K562 (cell line): ENCODE results near the gene BMP8B. TPM values are rescaled to one million over a fixed set of nuclear protein-coding genes. Genes with fewer than 3 reads are reported as not detected.
"Not testable (repeated sequence)": the region's sequence is repeated elsewhere in the genome, so short reads cannot be mapped to it uniquely, and the experiment has no call there.

Experiments used
- ATAC-seq: fragments of 200-7000 bp; cut with Tn5 transposase; 3 replicates; pipeline ENCODE4 v1.9.1; 2020; ENCODE audit warnings: moderate library complexity
- BruUV-seq: library from RNA; stranded (reverse); fragments of 400-500 nt; replicated peaks from 2 replicates; lab custom pipeline; 2021; lab: Mats Ljungman, UMichigan
- CTCF ChIA-PET: fragments of 300-600 bp; formaldehyde crosslinking; extraction: SDS; loops from one replicate; lab custom pipeline; 2021; ENCODE audit warnings: low intra/inter-chr PET ratio; lab: Yijun Ruan, JAX
- POLR2A ChIA-PET: fragments of 300-600, 350-650 bp; sonication (Branson Sonifier 250); formaldehyde crosslinking; extraction: SDS; loops from one replicate; lab custom pipeline; 2021; ENCODE audit warnings: antibody characterized with exemption, inconsistent platforms; lab: Yijun Ruan, JAX
- DNase-seq, 4 experiments: peaks; one replicate each; pipeline versions ENCODE4 v3.0.0 to v3.0.0-alpha.2; 2011 to 2018; ENCODE audit warnings: low spot score in 3 of 4, mixed read lengths in 3 of 4; ENCODE audit errors: extremely low read depth in 1 of 4
- FAIRE-seq: peaks from 2 replicates; lab custom pipeline; 2011; peaks lifted over from hg19 to GRCh38; lab: Jason Lieb, UNC
- H2AFZ ChIP-seq: 2 replicates; pipeline ENCODE4 v1.6.0; 2011; ENCODE audit warnings: low read depth, low read length, control low read depth, inconsistent platforms
- H3K27ac ChIP-seq: fragments of 200-600 bp; 3 replicates; pipeline ENCODE4 v1.8.0; 2011; ENCODE audit warnings: low read depth, mild to moderate bottlenecking, control low read depth, inconsistent platforms, low read length, moderate library complexity, mixed read lengths; ENCODE audit errors: extremely low read depth
- H3K27me3 ChIP-seq, 2 experiments: fragments of 300-600 bp in 1 of 2; 2 replicates in 1 of 2; 3 replicates in 1 of 2; pipeline versions ENCODE4 v1.6.0 to v1.8.0; 2011; ENCODE audit warnings: inconsistent platforms in 2 of 2, low read length in 2 of 2, mild to moderate bottlenecking in 1 of 2, mixed read lengths in 1 of 2, moderate library complexity in 1 of 2; ENCODE audit not compliant: control insufficient read depth in 2 of 2, insufficient read depth in 2 of 2
- H3K36me3 ChIP-seq: fragments of 300-600 bp; 3 replicates; pipeline ENCODE4 v1.8.0; 2011; ENCODE audit warnings: mild to moderate bottlenecking, low read length, inconsistent platforms; ENCODE audit not compliant: control insufficient read depth, insufficient read depth
- H3K4me1 ChIP-seq, 2 experiments: fragments of 200-600 bp in 1 of 2; replicated peaks in 1 of 2; 2 replicates in 1 of 2; 3 replicates in 1 of 2; pipeline versions ENCODE4 v1.5.1 to v1.8.0; 2011; ENCODE audit warnings: inconsistent platforms in 2 of 2, low read length in 2 of 2, mild to moderate bottlenecking in 1 of 2, mixed read lengths in 1 of 2, moderate library complexity in 1 of 2; ENCODE audit not compliant: control insufficient read depth in 2 of 2, insufficient read depth in 2 of 2
- H3K4me2 ChIP-seq: 2 replicates; pipeline ENCODE4 v1.6.1; 2011; ENCODE audit warnings: low read length, control low read depth, inconsistent platforms, mixed read lengths; ENCODE audit not compliant: insufficient read depth
- H3K4me3 ChIP-seq: fragments of 200-600 bp; sonication (generic), shearing (Covaris generic); 2 replicates; pipeline ENCODE4 v1.5.1; 2016; ENCODE audit warnings: control low read depth, inconsistent platforms
- H3K79me2 ChIP-seq: fragments of 200-600 bp; 3 replicates; pipeline ENCODE4 v1.8.0; 2011; ENCODE audit warnings: low read length, inconsistent platforms; ENCODE audit not compliant: control insufficient read depth, insufficient read depth
- H3K9ac ChIP-seq, 2 experiments: 2 replicates each; pipeline versions ENCODE4 v1.6.0 to v1.6.1; 2011; ENCODE audit warnings: low read depth in 2 of 2, low read length in 2 of 2, control low read depth in 1 of 2, inconsistent platforms in 1 of 2, mild to moderate bottlenecking in 1 of 2, mixed read lengths in 1 of 2; ENCODE audit not compliant: insufficient read depth in 1 of 2
- H3K9me1 ChIP-seq: one replicate; pipeline ENCODE4 v1.6.0; 2011; ENCODE audit warnings: inconsistent platforms, mild to moderate bottlenecking, low read length, moderate library complexity; ENCODE audit not compliant: control insufficient read depth, insufficient read depth
- H3K9me3 ChIP-seq: replicated peaks from 2 replicates; pipeline ENCODE4 v1.5.1; 2011; ENCODE audit warnings: low read depth, low read length, inconsistent platforms; ENCODE audit not compliant: control insufficient read depth, insufficient read depth
- H4K20me1 ChIP-seq: replicated peaks from 2 replicates; pipeline ENCODE4 v1.6.1; 2011; ENCODE audit warnings: low read length, inconsistent platforms, mixed read lengths; ENCODE audit not compliant: control insufficient read depth, insufficient read depth
- WGBS: fragments of 100-300 bp; shearing (Covaris generic); methylation state at CpG from one replicate; pipeline ENCODE4 v1.1.6; 2016; ENCODE audit warnings: low coverage, mixed read lengths; ENCODE audit not compliant: insufficient coverage; ENCODE audit errors: missing lambda C conversion rate; 5-methylcytosine and 5-hydroxymethylcytosine counted together
- in situ Hi-C: fragments of 300-500 bp; cut with MboI; formaldehyde crosslinking; loops from 4 replicates; pipeline ENCODE4 v1.15.0; 2018; ENCODE audit warnings: inconsistent platforms, mixed read lengths
- intact Hi-C: fragments of 100-400 bp; cut with micrococcal nuclease; formaldehyde crosslinking; loops from 2 replicates; pipeline ENCODE4 v1.14.2; 2022
- polyA plus RNA-seq, 8 experiments: library from polyadenylated mRNA; depleted of rRNA in 4 of 8; stranded (reverse) in 5 of 8; unstranded in 3 of 8; fragments of >200 nt; fragmentation: Nextera tagmentation in 2 of 8; fragmentation: Illumina TruSeq in 1 of 8; extraction: Ambion mirVana in 2 of 8; extraction: Trizol in 1 of 8; gene quantifications; 2 replicates each; pipeline versions ENCODE4 v1.2.1 to v1.2.3, GENCODE V29; 2011 to 2014; ENCODE audit warnings: inconsistent platforms in 1 of 8, missing spikeins in 1 of 8
- total RNA-seq, 7 experiments: library from RNA; depleted of rRNA in 6 of 7; stranded (reverse); fragments of >200 nt in 6 of 7; fragmentation: Illumina TruSeq in 2 of 7; extraction: Trizol in 2 of 7; gene quantifications; 2 replicates each; pipeline versions ENCODE4 v1.2.1 to v1.2.3, GENCODE V29; 2011 to 2021; ENCODE audit warnings: low replicate concordance in 1 of 7

The BMP8B gene
- total and polyA plus RNA-seq, 9 of the 15 experiments (the other 6 are each of a cell fraction or from before 2014, with no cell fraction given) = 0.03 to 0.33 (median 0.14) TPM

GRCh38 chr1:39773369-39773979 lies 15.2 kb downstream of the BMP8B start:
- intact Hi-C loops = not testable (repeated sequence)

DNA sequence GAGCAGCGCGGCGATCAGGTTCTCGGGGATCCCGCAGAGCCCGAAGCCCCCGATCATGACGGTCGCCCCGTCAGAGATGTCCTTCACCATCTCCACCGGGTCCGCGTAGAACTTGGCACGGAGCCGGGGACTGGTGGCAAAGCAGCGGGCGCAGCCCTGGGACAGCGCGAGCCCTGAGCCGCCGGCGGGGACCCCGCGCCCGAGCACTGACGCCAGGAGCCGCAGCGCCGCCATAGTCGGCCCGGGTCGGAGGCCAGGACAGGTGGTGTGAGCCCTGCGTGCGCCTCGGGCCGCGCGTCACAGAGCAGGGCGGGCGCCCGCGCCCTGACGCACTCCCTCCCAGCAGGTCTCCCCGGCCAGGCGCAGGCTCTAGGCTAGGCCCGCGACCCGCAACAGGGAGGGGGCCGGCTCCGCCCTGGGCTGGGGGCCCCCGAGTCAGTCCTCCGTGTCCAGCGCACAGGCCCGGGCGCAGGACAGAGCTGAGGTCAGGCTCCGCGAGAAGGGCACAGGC lies 17.6 kb downstream of the BMP8B start, which contains the start of gene OXCT2:
OXCT2 (minus strand) TSS at position 327 of the 511 bp plus-strand sequence; CDS start at position 234, 93 bp downstream.
- 26% methylated on average over 15 of the region's 57 CpGs for WGBS
- H3K4me1 ChIP-seq, DNase-seq, H3K36me3 ChIP-seq, H3K4me2 ChIP-seq, FAIRE-seq, H3K9ac ChIP-seq, BruUV-seq, ATAC-seq, H3K27me3 ChIP-seq, CTCF ChIA-PET, H4K20me1 ChIP-seq, intact Hi-C loops, H3K9me3 ChIP-seq, H2AFZ ChIP-seq, H3K9me1 ChIP-seq, H3K27ac ChIP-seq, H3K79me2 ChIP-seq, POLR2A ChIA-PET, H3K4me3 ChIP-seq: not testable (repeated sequence)
- in situ Hi-C loops = loop anchor here (10.0 kb wide), 1 partner anchor 266 kb away; no protein-coding TSS in a partner anchor

More at GRCh38 chr1:39773369-39773979, 15.2 kb downstream of the BMP8B start:
- H3K27me3 ChIP-seq, H4K20me1 ChIP-seq, H3K36me3 ChIP-seq, H2AFZ ChIP-seq, H3K4me2 ChIP-seq, H3K79me2 ChIP-seq, H3K4me3 ChIP-seq, H3K9me1 ChIP-seq, H3K27ac ChIP-seq, DNase-seq, POLR2A ChIA-PET, H3K9ac ChIP-seq, H3K4me1 ChIP-seq, CTCF ChIA-PET, H3K9me3 ChIP-seq, BruUV-seq: not testable (repeated sequence)
- no CpG with 5 or more reads among the region's 23 CpGs for WGBS
- FAIRE-seq (peak; percentile 97), ATAC-seq (peak; percentile 95)
- in situ Hi-C loops = loop anchor here (10.0 kb wide), 1 partner anchor 269 kb away; no protein-coding TSS in a partner anchor
